Left lung (tissue), 14 donors: ENCODE data around the gene FTCDNL1. TPM values are rescaled to one million over a fixed set of nuclear protein-coding genes. Genes with fewer than 3 reads are reported as not detected.

Experiments used
- ATAC-seq: fragments of 200-7000 bp; cut with Tn5 transposase; one replicate; pipeline ENCODE4 v1.9.1; 2020; ENCODE audit warnings: moderate library complexity
- DNase-seq, 4 donors: peaks; one replicate each; pipeline ENCODE4 v3.0.0-alpha.2; 2013 to 2020
- H3K27ac ChIP-seq, 2 donors: fragments of 200-600 bp; sonication (generic) in 1 of 2; one replicate each; pipeline versions ENCODE4 v1.5.0 to v1.8.0; 2020 to 2021
- H3K27me3 ChIP-seq, 2 donors: fragments of 200-600 bp; sonication (generic) in 1 of 2; one replicate each; pipeline versions ENCODE4 v1.5.0 to v1.8.0; 2020 to 2021
- H3K36me3 ChIP-seq, 2 donors: fragments of 200-600 bp; sonication (generic) in 1 of 2; one replicate each; pipeline versions ENCODE4 v1.5.0 to v1.8.0; 2020 to 2021
- H3K4me1 ChIP-seq, 2 donors: fragments of 200-600 bp; one replicate each; pipeline ENCODE4 v1.8.0; 2021
- H3K4me3 ChIP-seq, 2 donors: fragments of 200-600 bp; sonication (generic) in 1 of 2; one replicate each; pipeline versions ENCODE4 v1.5.0 to v1.8.0; 2020 to 2021; ENCODE audit warnings: mild to moderate bottlenecking in 1 of 2
- H3K9me3 ChIP-seq, 2 donors: fragments of 200-600 bp; sonication (generic) in 1 of 2; one replicate each; pipeline versions ENCODE4 v1.5.0 to v1.8.0; 2020 to 2021
- intact Hi-C, 2 donors: fragments of 100-400 bp; cut with DNase I; formaldehyde crosslinking; loops; one replicate each; pipeline versions ENCODE4 v1.11.2 to v1.14.2; 2022
- long read RNA-seq, 12 donors: library from polyadenylated mRNA in 2 of 12; unstranded in 2 of 12; transcript quantifications; one replicate each; pipeline ENCODE4 v2.0.0 and lab custom pipeline, GENCODE V29; 2019 to 2026
- polyA plus RNA-seq, 6 donors: library from polyadenylated mRNA; unstranded; fragments of 120-200 nt; gene quantifications; one replicate each; pipeline ENCODE4 v1.2.1, GENCODE V29; 2013; ENCODE audit not compliant: insufficient read length in 6 of 6
- total RNA-seq, 2 donors: library from RNA; stranded (reverse); fragmentation: NEBNext Ultra II Directional; extraction: Animal tissue kit (Norgen Biotek cat#: 25700); gene quantifications; one replicate each; pipeline ENCODE4 v1.2.1, GENCODE V29; 2021
- TF ChIP-seq, protein P1 (sequence below), 2 donors: fragments of 200-600 bp; sonication (generic) in 1 of 2; IDR thresholded peaks; one replicate each; pipeline versions ENCODE4 v1.5.0 to v1.8.0; 2021; ENCODE audit warnings: antibody characterized with exemption in 2 of 2
- donor health status: DM: no; HTN: yes; CAD: no.
- donor health status: DM: no; HTN: no; CAD: no.

FTCDNL1 gene
- total RNA-seq (1 to 10 TPM; 3.3 to 3.5 TPM), polyA plus RNA-seq (under 1 TPM; 0.09 to 0.44 (median 0.27) TPM)
- long read RNA-seq, donor 1 = 0 reads
- long read RNA-seq, donor 2 = 0 reads
- long read RNA-seq, donor 3 = 0 reads
- long read RNA-seq, donor 4, partial matches to known transcripts = 0 of 2 reads
- long read RNA-seq, donor 4, other reads (novel, unspliced or antisense) = 2 of 2 reads
- long read RNA-seq, donor 5 = 0 reads
- long read RNA-seq, donor 6 = 0 reads
- long read RNA-seq, donor 7 = 0 reads
- long read RNA-seq, donor 8 = 0 reads
- long read RNA-seq, donor 9 = 0 reads
- long read RNA-seq, donor 10, partial matches to known transcripts = 0 of 3 reads
- long read RNA-seq, donor 10, other reads (novel, unspliced or antisense) = 2 of 3 reads
- long read RNA-seq, donor 11 = 0 reads
- long read RNA-seq, donor 12 = 0 reads

GRCh38 chr2:199850718-199851500 is at the start of gene FTCDNL1:
FTCDNL1 (minus strand) TSS chr2:199851192; CDS start chr2:199848962, 2,230 bp downstream.
- intact Hi-C loops = no loop called here
- peak; percentile 98 for ATAC-seq
- peak within 1 kb of the TSS; percentile 53 to 64 for H3K4me3 ChIP-seq
- H3K27ac ChIP-seq = peak within 1 kb of the TSS; percentile 64 to 76
- H3K36me3 ChIP-seq = no peaks in the 10 kb centered on the region
- no peaks in the 10 kb centered on the region for H3K9me3 ChIP-seq
- peaks cover 0 to 19% of the 10 kb centered on the region in 2 donors for H3K4me1 ChIP-seq
- peaks cover 0 to 13% of the 10 kb centered on the region in 2 donors for H3K27me3 ChIP-seq
- peak; percentile 57 to 93 (median 68) for DNase-seq
- TF ChIP-seq, protein P1, sequence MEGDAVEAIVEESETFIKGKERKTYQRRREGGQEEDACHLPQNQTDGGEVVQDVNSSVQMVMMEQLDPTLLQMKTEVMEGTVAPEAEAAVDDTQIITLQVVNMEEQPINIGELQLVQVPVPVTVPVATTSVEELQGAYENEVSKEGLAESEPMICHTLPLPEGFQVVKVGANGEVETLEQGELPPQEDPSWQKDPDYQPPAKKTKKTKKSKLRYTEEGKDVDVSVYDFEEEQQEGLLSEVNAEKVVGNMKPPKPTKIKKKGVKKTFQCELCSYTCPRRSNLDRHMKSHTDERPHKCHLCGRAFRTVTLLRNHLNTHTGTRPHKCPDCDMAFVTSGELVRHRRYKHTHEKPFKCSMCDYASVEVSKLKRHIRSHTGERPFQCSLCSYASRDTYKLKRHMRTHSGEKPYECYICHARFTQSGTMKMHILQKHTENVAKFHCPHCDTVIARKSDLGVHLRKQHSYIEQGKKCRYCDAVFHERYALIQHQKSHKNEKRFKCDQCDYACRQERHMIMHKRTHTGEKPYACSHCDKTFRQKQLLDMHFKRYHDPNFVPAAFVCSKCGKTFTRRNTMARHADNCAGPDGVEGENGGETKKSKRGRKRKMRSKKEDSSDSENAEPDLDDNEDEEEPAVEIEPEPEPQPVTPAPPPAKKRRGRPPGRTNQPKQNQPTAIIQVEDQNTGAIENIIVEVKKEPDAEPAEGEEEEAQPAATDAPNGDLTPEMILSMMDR (IDR thresholded peaks at IDR 0.05) = no peak

- intact Hi-C loops = no loop called here
- DNase-seq = no peak
- Histone ChIP-seq H3K36me3 (no peaks in the 10 kb centered on the region), H3K27ac (no peak overlapping the region), H3K4me1 (no peaks in the 10 kb centered on the region), H3K27me3 (no peaks in the 10 kb centered on the region), H3K9me3 (no peaks in the 10 kb centered on the region), H3K4me3 (no peak overlapping the region)
- ATAC-seq = no peak
- TF ChIP-seq, protein P1 (IDR thresholded peaks at IDR 0.05) = no peak
Observed at GRCh38 chr2:199896617-199897016, 45.6 kb upstream of the FTCDNL1 start.

DNA sequence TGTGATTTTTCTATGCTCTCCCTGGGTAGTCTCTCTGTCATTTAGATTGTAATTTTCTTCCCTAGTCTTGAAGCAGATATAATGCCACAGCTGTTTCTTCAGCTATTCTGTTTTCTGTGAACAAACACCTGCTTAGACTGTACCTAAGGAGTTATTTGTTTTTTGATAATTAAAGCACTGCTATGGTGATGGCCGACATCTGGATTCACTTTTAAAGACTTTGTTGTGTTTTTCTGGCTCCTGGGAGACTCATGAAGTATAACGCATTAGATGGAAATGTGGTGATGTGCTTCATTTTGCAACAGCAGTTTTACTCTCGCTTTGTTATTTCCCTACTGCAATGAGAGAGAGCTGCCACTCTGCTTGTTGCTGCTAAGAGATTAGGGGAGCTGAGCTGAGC is 44.4 kb upstream of the FTCDNL1 start:
- no peaks in the 10 kb centered on the region for H3K27me3 ChIP-seq
- DNase-seq (no peak), ATAC-seq (no peak)
- intact Hi-C loops = no loop called here
- no peaks in the 10 kb centered on the region for H3K4me1 ChIP-seq
- H3K27ac ChIP-seq = no peak overlapping the region
- no peaks in the 10 kb centered on the region for H3K36me3 ChIP-seq
- TF ChIP-seq, protein P1 (IDR thresholded peaks at IDR 0.05) = no peak
- no peak overlapping the region for H3K4me3 ChIP-seq
- peaks cover 0 to 2% of the 10 kb centered on the region in 2 donors for H3K9me3 ChIP-seq

DNA sequence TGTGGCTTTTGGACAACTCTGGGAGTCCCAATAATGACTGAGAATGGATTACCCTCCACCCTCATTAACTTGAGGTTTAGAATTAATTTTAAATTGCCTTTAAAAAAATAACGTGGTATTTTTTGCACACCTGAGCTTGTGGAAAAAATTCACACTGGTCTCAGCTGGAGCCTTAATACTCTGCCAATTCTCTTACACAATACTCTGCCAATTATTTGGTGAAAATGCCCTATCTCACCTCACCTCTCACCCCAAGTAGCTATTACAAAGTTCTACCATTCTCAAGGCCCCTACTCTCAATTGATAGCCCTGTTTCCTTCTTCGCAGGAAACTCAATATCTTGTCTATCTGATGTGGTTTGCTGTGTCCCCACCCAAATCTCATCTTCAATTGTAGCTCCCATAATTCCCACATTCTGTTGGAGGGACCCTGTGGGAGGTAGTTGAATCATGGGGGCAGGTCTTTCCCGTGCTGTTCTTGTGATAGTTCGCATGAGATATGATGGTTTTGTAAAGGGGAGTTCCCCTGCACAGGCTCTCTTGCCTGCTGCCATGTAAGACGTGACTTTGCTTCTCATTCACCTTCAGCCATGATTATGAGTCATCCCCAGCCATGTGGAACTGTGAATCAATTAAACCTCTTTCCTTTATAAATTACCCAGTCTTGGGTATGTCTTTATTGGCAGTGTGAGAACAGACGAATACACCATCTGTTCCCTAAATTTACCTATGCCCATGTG is 32.7 kb upstream of the FTCDNL1 start:
- intact Hi-C loops = no loop called here
- peaks cover 0 to 2% of the 10 kb centered on the region in 2 donors for H3K9me3 ChIP-seq
- H3K4me1 ChIP-seq = no peaks in the 10 kb centered on the region
- peaks cover 0 to 5% of the 10 kb centered on the region in 2 donors for H3K27me3 ChIP-seq
- TF ChIP-seq, protein P1 (IDR thresholded peaks at IDR 0.05) = no peak
- H3K36me3 ChIP-seq = no peaks in the 10 kb centered on the region
- H3K27ac ChIP-seq = no peak overlapping the region
- DNase-seq (no peak), ATAC-seq (no peak)
- no peak overlapping the region for H3K4me3 ChIP-seq
